Natural killer cell (primary cell): ENCODE data around the gene LRRN2. TPM values are rescaled to one million over a fixed set of nuclear protein-coding genes. Genes with fewer than 3 reads are reported as not detected.

Experiments
- ATAC-seq, 3 donors: fragments of 150-1000 bp in 2 of 3; fragments of 200-7000 bp in 1 of 3; cut with Tn5 transposase; 1 replicate in 1 of 3; 2 replicates in 2 of 3; pipeline ENCODE4 v1.10.0; 2021; ENCODE audit warnings: mild to moderate bottlenecking in 2 of 3, moderate library complexity in 2 of 3
- DNase-seq, 2 donors: peaks; one replicate each; pipeline versions ENCODE4 v3.0.0 to v3.0.0-alpha.2; 2013 to 2021; ENCODE audit warnings: mixed read lengths in 1 of 2
- H3K27ac ChIP-seq: one replicate; pipeline ENCODE4 v1.5.1; 2013; ENCODE audit warnings: mild to moderate bottlenecking, low read length
- H3K27me3 ChIP-seq: one replicate; pipeline ENCODE4 v1.6.1; 2013; ENCODE audit warnings: low read length; ENCODE audit not compliant: control insufficient read depth, insufficient read depth
- H3K36me3 ChIP-seq: one replicate; pipeline ENCODE4 v1.6.1; 2013; ENCODE audit warnings: low read length; ENCODE audit not compliant: control insufficient read depth, insufficient read depth
- H3K4me1 ChIP-seq: one replicate; pipeline ENCODE4 v1.6.1; 2013; ENCODE audit warnings: low read length; ENCODE audit not compliant: control insufficient read depth, insufficient read depth
- H3K4me3 ChIP-seq: one replicate; pipeline ENCODE4 v1.5.1; 2013; ENCODE audit warnings: low read length
- H3K9me3 ChIP-seq: one replicate; pipeline ENCODE4 v1.6.1; 2013; ENCODE audit warnings: low read length; ENCODE audit not compliant: control insufficient read depth, insufficient read depth
- H3K27ac Mint-ChIP-seq, 2 donors: one replicate each; pipeline ENCODE4 v1.8.0; 2022; ENCODE audit warnings: mild to moderate bottlenecking in 2 of 2, mixed read lengths in 2 of 2, moderate library complexity in 1 of 2
- H3K27me3 Mint-ChIP-seq, 2 donors: one replicate each; pipeline ENCODE4 v1.8.0; 2022; ENCODE audit warnings: low read depth in 2 of 2, mixed read lengths in 2 of 2
- H3K36me3 Mint-ChIP-seq: one replicate; pipeline ENCODE4 v1.8.0; 2022; ENCODE audit warnings: mixed read lengths
- H3K4me1 Mint-ChIP-seq, 2 donors: one replicate each; pipeline ENCODE4 v1.8.0; 2022; ENCODE audit warnings: mixed read lengths in 2 of 2
- H3K4me3 Mint-ChIP-seq: one replicate; pipeline ENCODE4 v1.8.0; 2022; ENCODE audit warnings: mild to moderate bottlenecking, moderate library complexity, mixed read lengths
- H3K9me3 Mint-ChIP-seq, 2 donors: one replicate each; pipeline ENCODE4 v1.8.0; 2022; ENCODE audit warnings: mixed read lengths in 2 of 2
- WGBS: methylation state at CpG from one replicate; pipeline ENCODE4 v1.1.7; 2013; ENCODE audit warnings: missing lambda C conversion rate; ENCODE audit not compliant: insufficient coverage; 5-methylcytosine and 5-hydroxymethylcytosine counted together
- intact Hi-C: fragments of 100-400 bp; cut with micrococcal nuclease; formaldehyde crosslinking; loops from one replicate; pipeline ENCODE4 v1.14.2; 2022
- total RNA-seq, 4 donors: library from RNA; stranded (reverse); fragments of 120-200 nt in 1 of 4; gene quantifications; one replicate each; pipeline versions ENCODE4 v1.2.3 to v1.2.4, GENCODE V29; 2013 to 2022
- TF ChIP-seq, protein P1 (sequence below): fragments of 200-600 bp; IDR thresholded peaks from one replicate; pipeline ENCODE4 v1.8.0; 2022; ENCODE audit warnings: antibody characterized with exemption

LRRN2 gene
- total RNA-seq, 3 donors from 2014 or later (not counting 1 experiment from before 2014, with no cell fraction given): 0.10 to 0.27 TPM; not detected in 1

DNA sequence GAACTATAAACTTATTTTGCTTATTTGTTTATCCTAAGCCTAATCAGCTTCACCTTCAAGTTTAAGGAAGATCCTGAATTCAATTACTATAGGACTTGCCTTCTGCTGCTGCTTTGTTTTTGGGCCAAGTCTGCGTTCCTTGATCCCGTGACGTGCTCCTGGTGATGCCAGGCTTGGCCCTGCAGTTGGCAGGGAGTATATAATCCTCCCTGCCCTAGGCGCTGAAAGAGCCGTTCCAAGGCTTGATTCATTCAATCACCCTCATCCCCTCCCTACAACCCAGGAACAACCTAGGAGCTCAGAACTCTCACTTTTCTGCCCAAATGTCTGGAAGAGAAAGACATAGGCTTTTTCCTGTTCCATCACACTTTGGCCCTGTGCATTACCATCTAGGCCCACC is 12.4 kb upstream of the LRRN2 start:
- TF ChIP-seq, protein P1, sequence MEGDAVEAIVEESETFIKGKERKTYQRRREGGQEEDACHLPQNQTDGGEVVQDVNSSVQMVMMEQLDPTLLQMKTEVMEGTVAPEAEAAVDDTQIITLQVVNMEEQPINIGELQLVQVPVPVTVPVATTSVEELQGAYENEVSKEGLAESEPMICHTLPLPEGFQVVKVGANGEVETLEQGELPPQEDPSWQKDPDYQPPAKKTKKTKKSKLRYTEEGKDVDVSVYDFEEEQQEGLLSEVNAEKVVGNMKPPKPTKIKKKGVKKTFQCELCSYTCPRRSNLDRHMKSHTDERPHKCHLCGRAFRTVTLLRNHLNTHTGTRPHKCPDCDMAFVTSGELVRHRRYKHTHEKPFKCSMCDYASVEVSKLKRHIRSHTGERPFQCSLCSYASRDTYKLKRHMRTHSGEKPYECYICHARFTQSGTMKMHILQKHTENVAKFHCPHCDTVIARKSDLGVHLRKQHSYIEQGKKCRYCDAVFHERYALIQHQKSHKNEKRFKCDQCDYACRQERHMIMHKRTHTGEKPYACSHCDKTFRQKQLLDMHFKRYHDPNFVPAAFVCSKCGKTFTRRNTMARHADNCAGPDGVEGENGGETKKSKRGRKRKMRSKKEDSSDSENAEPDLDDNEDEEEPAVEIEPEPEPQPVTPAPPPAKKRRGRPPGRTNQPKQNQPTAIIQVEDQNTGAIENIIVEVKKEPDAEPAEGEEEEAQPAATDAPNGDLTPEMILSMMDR: no peak
- H3K27me3 ChIP-seq: no peaks in the 10 kb centered on the region
- no peaks in the 10 kb centered on the region for H3K4me1 Mint-ChIP-seq
- H3K9me3 Mint-ChIP-seq: no peaks in the 10 kb centered on the region
- H3K27me3 Mint-ChIP-seq: peaks cover 2 to 14% of the 10 kb centered on the region in 2 donors
- intact Hi-C loops: no loop called here
- no peaks in the 10 kb centered on the region for H3K4me1 ChIP-seq
- H3K4me3 Mint-ChIP-seq: no peak overlapping the region
- no peak overlapping the region for H3K27ac ChIP-seq
- no peak overlapping the region for H3K4me3 ChIP-seq
- no peaks in the 10 kb centered on the region for H3K36me3 Mint-ChIP-seq
- no peaks in the 10 kb centered on the region for H3K36me3 ChIP-seq
- ATAC-seq (no peak), DNase-seq (no peak)
- WGBS: 95% methylated on average over 5 of the region's 5 CpGs
- H3K27ac Mint-ChIP-seq: no peak overlapping the region
- H3K9me3 ChIP-seq: no peaks in the 10 kb centered on the region

DNA sequence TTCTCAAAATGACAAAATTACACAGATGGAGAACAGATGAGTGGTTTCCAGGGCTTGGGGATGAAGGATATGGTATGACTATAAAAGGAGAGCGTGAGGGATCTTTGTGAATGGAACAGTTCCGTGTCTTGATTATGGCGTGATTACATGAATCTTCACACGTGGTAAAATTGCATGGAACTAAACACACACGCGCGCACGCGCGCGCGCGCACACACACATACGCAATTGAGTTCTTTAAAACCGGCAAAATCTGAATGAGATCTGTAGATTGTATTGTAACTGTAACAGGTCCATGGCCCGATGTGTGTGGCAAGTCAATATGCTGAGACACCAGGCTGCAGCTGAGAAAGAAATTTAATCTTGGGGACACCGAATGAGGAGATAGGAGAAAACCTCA is 11.1 kb upstream of the LRRN2 start:
- H3K27me3 Mint-ChIP-seq: peaks cover 2 to 9% of the 10 kb centered on the region in 2 donors
- no peaks in the 10 kb centered on the region for H3K4me1 ChIP-seq
- no peaks in the 10 kb centered on the region for H3K9me3 ChIP-seq
- H3K27me3 ChIP-seq: no peaks in the 10 kb centered on the region
- H3K4me1 Mint-ChIP-seq: no peaks in the 10 kb centered on the region
- no peak overlapping the region for H3K27ac Mint-ChIP-seq
- TF ChIP-seq, protein P1: no peak
- no peaks in the 10 kb centered on the region for H3K36me3 ChIP-seq
- H3K4me3 Mint-ChIP-seq: no peak overlapping the region
- intact Hi-C loops: no loop called here
- no peaks in the 10 kb centered on the region for H3K9me3 Mint-ChIP-seq
- DNase-seq (no peak), ATAC-seq (no peak)
- H3K4me3 ChIP-seq: no peak overlapping the region
- WGBS: 90% methylated on average over 16 of the region's 17 CpGs
- no peak overlapping the region for H3K27ac ChIP-seq
- no peaks in the 10 kb centered on the region for H3K36me3 Mint-ChIP-seq

DNA sequence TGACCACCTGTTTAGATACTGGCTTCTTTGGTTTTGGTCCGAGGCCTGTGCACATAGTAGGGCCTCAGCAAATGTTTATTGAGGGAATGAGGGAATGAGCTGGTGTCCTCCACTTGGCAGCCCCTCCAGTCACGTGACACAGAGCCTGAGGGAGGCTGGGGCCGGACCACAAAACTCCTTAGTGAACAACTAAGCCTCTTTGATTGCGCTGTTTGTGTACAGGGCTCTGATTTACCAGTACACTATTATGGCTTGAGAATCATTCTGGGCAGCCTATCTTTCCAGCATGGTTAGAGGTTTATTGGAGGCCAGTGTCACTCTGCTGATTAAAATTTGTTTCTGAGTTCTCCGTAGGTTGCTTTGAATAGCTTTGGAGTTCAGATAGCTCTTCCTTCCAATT is 10.2 kb upstream of the LRRN2 start:
- H3K27me3 ChIP-seq: no peaks in the 10 kb centered on the region
- H3K9me3 ChIP-seq: no peaks in the 10 kb centered on the region
- Mint-ChIP-seq H3K4me1 (no peaks in the 10 kb centered on the region), H3K4me3 (no peak overlapping the region), H3K36me3 (no peaks in the 10 kb centered on the region), H3K27me3 (peaks cover 2 to 7% of the 10 kb centered on the region in 2 donors), H3K9me3 (no peaks in the 10 kb centered on the region), H3K27ac (no peak overlapping the region)
- ATAC-seq (no peak), DNase-seq (no peak)
- no peak overlapping the region for H3K27ac ChIP-seq
- WGBS: 82% methylated on average over 5 of the region's 5 CpGs
- H3K36me3 ChIP-seq: no peaks in the 10 kb centered on the region
- H3K4me3 ChIP-seq: no peak overlapping the region
- H3K4me1 ChIP-seq: no peaks in the 10 kb centered on the region
- TF ChIP-seq, protein P1: no peak
- intact Hi-C loops: no loop called here

DNA sequence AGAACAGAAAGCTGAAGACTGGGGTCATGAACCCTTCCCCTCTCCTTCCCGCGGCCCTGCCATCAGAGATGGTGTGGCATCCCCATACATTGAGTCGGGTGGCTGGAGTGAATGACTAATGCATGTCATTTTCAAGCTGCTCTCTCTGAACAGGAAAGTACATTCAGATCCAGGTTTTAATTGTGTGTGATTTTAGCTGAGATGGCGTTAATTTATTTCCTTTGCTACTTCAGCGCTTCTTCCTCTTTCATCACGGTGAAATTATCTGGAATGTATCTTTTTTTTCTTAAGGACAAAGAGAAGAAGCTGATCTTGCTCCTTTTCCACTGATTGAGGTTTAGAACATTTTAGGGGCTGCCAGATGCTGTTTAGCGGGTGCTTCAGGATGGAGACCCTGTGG is 8.6 kb upstream of the LRRN2 start:
- no peak for DNase-seq
- H3K36me3 ChIP-seq: no peaks in the 10 kb centered on the region
- H3K4me3 ChIP-seq: no peak overlapping the region
- ATAC-seq: no peak
- Mint-ChIP-seq H3K9me3 (no peaks in the 10 kb centered on the region), H3K36me3 (no peaks in the 10 kb centered on the region), H3K4me1 (no peaks in the 10 kb centered on the region), H3K27me3 (peaks cover 2 to 7% of the 10 kb centered on the region in 2 donors), H3K27ac (no peak overlapping the region), H3K4me3 (no peak overlapping the region)
- 91% methylated on average over 4 of the region's 7 CpGs for WGBS
- TF ChIP-seq, protein P1: no peak
- intact Hi-C loops: no loop called here
- H3K4me1 ChIP-seq: no peaks in the 10 kb centered on the region
- no peaks in the 10 kb centered on the region for H3K9me3 ChIP-seq
- peaks cover 2% of the 10 kb centered on the region for H3K27me3 ChIP-seq
- no peak overlapping the region for H3K27ac ChIP-seq
